ENCODE data around the gene ATRNL1. TPM values are rescaled to one million over a fixed set of nuclear protein-coding genes. Genes with fewer than 3 reads are reported as not detected.

The ATRNL1 gene
- total and polyA plus RNA-seq, 2 of the 8 experiments (the other 6 are each of a cell fraction or from before 2014, with no cell fraction given): 5.1 to 17.6 TPM

DNA sequence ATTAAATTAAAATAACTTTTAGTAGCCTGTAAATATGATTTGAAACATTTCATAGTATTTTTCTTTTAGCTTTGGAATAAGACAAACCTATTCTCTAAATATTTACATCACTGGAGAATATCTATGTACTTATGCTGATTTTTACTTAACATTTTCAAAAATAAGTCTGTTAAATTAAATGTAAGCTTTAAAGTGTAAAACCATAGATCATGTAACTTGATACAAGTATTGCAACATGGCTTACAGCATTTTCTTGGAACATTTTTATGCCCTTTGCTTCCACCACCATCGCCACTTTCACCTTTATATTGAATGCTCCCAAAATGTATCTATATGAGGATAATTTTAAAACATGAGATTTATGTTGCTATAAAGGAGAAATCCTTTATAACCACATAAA, 752.8 kb downstream of the ATRNL1 start:
- CTCF ChIA-PET (ENCODE audit: partially characterized antibody): interaction anchor here (1.9 kb wide), 1 partner anchor 16 kb away, joined by 6 read pairs; no protein-coding TSS in a partner anchor
- Histone ChIP-seq H3K4me2 (ENCODE audit: insufficient read depth in 1 of 2, low read depth in 2 of 2, low read length in 2 of 2) (no peak overlapping the region), H2AFZ (ENCODE audit: low read length) (no peak overlapping the region), H4K8ac (ENCODE audit: extremely low read depth, insufficient read depth, low read length) (no peak overlapping the region), H2BK120ac (replicated peaks; ENCODE audit: low read depth, low read length) (no peak overlapping the region), H3K27ac (ENCODE audit: low read depth, low read length) (no peak overlapping the region), H3K23me2 (ENCODE audit: low read depth, low read length) (no peaks in the 10 kb centered on the region), H4K20me1 (replicated peaks in 1 of 2; ENCODE audit: control insufficient read depth in 1 of 2, insufficient read depth in 2 of 2, low read length in 2 of 2) (no peaks in the 10 kb centered on the region), H2AK5ac (ENCODE audit: low read depth, low read length) (no peak overlapping the region), H3K18ac (ENCODE audit: extremely low read depth, low read length) (no peak overlapping the region), H2BK15ac (ENCODE audit: low read length) (no peak overlapping the region), H3K79me2 (ENCODE audit: control insufficient read depth in 1 of 2, insufficient read depth in 2 of 2, low read length in 2 of 2) (no peaks in the 10 kb centered on the region), H2BK12ac (ENCODE audit: low read depth, low read length) (no peak overlapping the region), H3K9ac (replicated peaks in 1 of 4; ENCODE audit: extremely low read depth in 1 of 4, low read depth in 3 of 4, low read length in 3 of 4) (no peak overlapping the region), H3K4me1 (replicated peaks in 1 of 4; ENCODE audit: control insufficient read depth in 3 of 4, insufficient read depth in 4 of 4, low read length in 3 of 4) (no peaks in the 10 kb centered on the region), H3K56ac (replicated peaks; ENCODE audit: insufficient read length, low read depth, low read length) (no peak overlapping the region), H4K91ac (replicated peaks; ENCODE audit: insufficient read length, low read length) (no peak overlapping the region), H3K9me3 (ENCODE audit: insufficient read depth in 2 of 2, low read depth in 1 of 2, low read length in 1 of 2) (no peaks in the 10 kb centered on the region), H3K79me1 (ENCODE audit: low read depth, low read length) (no peaks in the 10 kb centered on the region), H3K4me3 (ENCODE audit: extremely low read depth in 1 of 4, insufficient read depth in 2 of 4, low read depth in 3 of 4, low read length in 4 of 4) (no peak overlapping the region), H2BK20ac (ENCODE audit: low read length) (no peak overlapping the region), H4K5ac (ENCODE audit: insufficient read length, low read depth, low read length) (no peak overlapping the region), H3K14ac (ENCODE audit: insufficient read length) (no peak overlapping the region), H3K36me3 (ENCODE audit: control insufficient read depth in 2 of 4, insufficient read depth in 4 of 4, low read length in 3 of 4) (no peaks in the 10 kb centered on the region), H3K4ac (replicated peaks; ENCODE audit: insufficient read length, low read depth, low read length) (no peak overlapping the region), H3K27me3 (replicated peaks in 1 of 4; ENCODE audit: control insufficient read depth in 3 of 4, extremely low read depth in 1 of 4, insufficient read depth in 3 of 4, low read length in 3 of 4) (no peaks in the 10 kb centered on the region), H3K23ac (ENCODE audit: insufficient read length) (no peak overlapping the region), H2BK5ac (ENCODE audit: low read depth, low read length) (no peak overlapping the region)
- TF ChIP-seq CEBPB (IDR thresholded peaks at IDR 0.05; ENCODE audit: low read depth, low read length): 0 out of 2 replicates have a peak, but pooled peaks have one; percentile 9
- no peak for TF ChIP-seq EZH2 (IDR thresholded peaks at IDR 0.05; ENCODE audit: low read depth, low read length, severe bottlenecking)
- FAIRE-seq: no peak
- 94% methylated on average over 1 of the region's 1 CpG; no CpG with 5 or more reads in 1 of the 2 experiments for WGBS, 2 experiments (ENCODE audit: extremely low coverage in 1 of 2, insufficient coverage in 1 of 2, insufficient read length in 1 of 2, insufficient replicate concordance in 2 of 2, low coverage in 1 of 2, low lambda C conversion rate in 2 of 2, missing lambda C conversion rate in 1 of 2)
- POLR2A ChIA-PET (ENCODE audit: partially characterized antibody): no interaction called here
- no peak for DNase-seq (ENCODE audit: low read depth in 1 of 2, low spot score in 2 of 2)

Measured in H1 (cell line).